IPS DF 4.7 (cell line): ENCODE measurements around the gene CST9L.
"Not testable (repeated sequence)": the region's sequence is repeated elsewhere in the genome, so short reads cannot be mapped to it uniquely, and the experiment has no call there.

Source experiments
- DNase-seq: peaks from one replicate; pipeline ENCODE4 v3.0.0-alpha.2; 2013; ENCODE audit warnings: low spot score; ENCODE audit errors: extremely low read depth

CST9L gene

DNA sequence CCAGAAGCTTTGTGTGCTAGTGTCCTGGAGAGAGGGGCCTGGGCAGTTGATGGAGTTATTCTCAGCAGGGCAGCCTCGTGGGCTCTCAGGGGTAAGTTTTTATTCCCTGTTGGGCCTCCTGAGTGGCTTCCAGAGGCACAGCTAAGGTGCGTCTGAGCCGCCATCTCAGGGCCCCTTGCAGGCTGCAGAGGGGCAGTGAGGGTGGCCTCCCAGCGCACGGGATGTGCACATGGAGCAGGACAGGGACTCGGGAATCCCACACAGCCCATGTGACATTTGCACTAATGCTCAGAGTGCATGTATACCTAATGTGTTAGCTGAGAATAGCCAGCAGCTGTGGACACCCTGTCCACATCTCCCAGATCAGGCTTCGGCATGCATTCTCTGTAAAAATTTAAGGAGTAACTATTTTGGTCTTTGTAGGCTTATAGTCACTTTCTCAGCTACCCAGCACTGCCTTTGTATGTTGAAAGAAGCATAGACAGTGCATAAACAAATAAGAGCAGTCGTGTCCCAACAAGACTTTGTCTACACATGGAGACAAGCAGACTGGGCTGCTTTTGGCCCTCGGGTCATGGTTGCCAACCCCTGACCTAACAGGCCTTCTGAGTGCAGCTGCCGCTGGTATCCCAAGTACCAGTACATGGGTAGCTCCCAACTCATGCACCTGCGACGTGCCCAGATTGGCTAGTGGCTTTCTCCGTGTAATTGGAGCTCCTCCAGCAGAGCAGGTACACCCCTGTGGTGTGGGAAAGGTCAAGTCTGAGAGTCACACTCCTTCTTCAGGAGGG, 18.6 kb upstream of the CST9L start:
- DNase-seq, result no peak

DNA sequence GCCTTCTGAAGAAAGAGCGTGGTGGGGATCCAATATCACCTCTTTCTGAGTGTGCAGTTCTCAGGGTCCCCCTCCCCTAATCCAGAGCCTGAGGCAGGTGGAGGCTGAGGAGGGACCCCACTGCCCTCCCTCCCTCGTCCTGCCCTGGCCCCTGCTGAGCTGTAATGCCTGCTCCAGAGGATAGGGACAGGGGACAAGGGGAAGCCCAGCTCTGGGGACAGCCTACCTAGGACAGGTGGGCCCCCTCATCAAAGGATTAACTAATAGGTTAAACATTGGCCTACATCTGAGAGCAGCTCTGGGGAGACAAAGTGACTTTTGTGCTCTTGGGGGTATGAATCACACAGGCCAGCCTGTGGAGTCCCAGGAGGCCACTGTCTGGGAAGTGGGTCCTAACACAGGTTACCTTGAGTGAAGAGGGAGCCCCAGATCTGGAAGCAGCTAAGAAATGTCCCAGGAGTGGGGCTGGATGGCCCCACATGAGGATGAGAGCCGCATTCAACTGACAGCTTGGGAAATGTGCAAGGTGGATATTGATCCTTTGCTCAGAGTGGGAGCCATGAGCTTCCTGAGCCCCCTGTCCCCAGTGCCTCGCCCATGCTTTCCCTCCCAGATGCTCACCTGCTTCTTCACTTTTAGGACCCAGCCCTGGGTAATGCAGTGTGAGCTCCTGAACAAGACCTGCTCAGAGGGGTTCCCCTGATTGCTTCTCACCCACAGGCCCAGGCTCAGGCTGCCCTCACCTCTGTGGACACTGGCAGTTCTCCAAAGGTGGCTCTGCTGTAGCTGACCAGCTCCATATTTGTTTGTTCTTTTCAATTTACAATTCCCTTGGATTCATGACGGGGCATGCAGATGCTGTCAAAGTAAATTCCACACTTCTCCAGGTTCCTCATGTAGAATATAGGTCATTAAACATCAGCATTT, 17.8 kb upstream of the CST9L start:
- DNase-seq, result no peak

- no peak for DNase-seq
Measured at GRCh38 chr20:23585449-23585807, 17.1 kb upstream of the CST9L start.

- no peak for DNase-seq
Measured at GRCh38 chr20:23584434-23585199, 16.3 kb upstream of the CST9L start.

- no peak for DNase-seq
Measured at GRCh38 chr20:23583526-23583925, 15.2 kb upstream of the CST9L start.

DNA sequence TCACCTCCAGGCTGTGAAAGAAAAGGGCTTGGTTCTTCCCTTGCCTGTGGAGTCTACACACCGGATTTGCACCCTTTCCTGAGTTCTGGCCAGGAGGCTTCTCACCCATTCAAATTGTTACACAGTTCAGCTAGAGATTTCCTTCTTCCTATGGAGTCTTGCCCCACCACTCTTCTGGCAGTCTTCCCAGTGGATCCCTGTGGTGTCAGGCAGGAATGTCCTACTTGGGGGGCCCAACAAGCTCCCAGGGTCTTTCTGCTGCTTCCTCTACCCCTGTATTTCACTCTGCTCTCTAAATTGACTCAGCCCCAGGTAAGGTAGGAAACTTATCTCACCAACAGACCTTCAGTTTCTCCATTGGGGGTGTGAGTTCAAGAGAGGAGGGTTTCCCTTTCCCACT, 14.0 kb upstream of the CST9L start:
- DNase-seq, result no peak

DNA sequence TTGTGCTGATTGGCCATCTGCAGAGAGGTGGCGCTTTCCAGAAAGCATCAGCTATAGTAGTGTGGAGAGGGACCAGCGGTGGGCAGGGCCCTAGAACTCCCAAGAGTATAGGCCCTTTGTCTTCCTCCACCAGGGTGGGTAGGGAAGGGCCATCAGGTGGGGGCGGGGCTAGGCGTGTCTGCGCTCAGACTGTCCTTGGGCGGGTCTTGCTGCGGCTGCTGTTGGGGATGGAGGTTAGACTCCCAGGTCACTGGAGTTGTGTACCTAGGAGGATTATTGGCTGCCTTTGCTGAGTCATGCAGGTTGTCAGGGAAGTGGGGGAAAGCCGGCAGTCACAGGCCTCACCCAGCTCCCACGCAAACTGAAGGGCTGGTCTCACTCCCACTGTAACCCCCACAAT, 13.5 kb upstream of the CST9L start:
- DNase-seq, result not testable (repeated sequence)

DNA sequence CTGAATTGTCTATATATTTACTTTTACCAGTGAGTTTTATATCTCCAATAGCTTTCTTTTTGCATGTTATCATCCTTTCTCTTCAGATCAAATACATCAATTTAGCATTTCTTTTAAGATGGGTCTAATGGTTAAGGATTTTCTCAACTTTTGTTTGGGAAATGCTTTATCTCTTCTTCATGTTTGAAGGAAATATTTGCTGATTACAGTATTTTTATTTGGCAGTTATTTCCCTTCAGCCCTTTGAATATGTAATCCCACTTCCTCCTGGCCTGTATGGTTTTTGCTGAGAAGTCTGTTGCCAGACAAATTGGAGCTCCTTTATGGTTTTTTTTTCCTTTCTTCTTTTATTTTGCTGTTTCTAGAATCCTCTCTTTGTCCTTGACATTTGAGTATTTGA, 6.7 kb upstream of the CST9L start:
- no peak for DNase-seq

DNA sequence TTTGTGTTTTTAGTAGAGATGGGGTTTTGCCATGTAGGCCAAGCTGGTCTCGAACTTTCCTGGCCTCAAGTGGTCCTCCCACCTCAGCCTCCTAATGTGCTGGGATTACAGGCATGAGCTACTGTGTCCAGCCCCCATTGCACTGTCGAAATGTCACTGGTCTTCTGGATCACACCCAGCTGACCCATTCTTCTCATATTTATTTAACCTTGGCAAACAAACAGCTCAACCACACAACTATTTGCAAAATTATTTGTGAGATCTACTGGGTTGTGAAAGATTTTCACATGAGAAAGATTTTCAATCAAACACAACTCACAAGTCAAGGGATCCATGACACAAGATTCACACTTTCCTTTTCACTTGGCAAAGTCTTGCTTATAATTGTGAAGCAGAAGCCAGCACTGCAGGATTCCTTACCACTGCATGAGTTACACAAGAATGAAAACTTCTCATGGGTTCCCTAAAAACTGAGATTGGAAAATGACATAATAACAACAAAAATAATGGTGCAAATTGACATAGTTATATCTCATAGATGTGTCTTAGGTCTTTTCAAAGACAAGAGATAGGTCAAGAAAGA, 2.0 kb upstream of the CST9L start:
- no peak for DNase-seq

GRCh38 chr20:23569570-23569969, 1.3 kb upstream of the CST9L start:
- DNase-seq, result no peak

GRCh38 chr20:23568971-23569330, 667 bp upstream of the CST9L start:
- no peak for DNase-seq

GRCh38 chr20:23566199-23566932, 1.9 kb downstream of the CST9L start:
- no peak for DNase-seq

DNA sequence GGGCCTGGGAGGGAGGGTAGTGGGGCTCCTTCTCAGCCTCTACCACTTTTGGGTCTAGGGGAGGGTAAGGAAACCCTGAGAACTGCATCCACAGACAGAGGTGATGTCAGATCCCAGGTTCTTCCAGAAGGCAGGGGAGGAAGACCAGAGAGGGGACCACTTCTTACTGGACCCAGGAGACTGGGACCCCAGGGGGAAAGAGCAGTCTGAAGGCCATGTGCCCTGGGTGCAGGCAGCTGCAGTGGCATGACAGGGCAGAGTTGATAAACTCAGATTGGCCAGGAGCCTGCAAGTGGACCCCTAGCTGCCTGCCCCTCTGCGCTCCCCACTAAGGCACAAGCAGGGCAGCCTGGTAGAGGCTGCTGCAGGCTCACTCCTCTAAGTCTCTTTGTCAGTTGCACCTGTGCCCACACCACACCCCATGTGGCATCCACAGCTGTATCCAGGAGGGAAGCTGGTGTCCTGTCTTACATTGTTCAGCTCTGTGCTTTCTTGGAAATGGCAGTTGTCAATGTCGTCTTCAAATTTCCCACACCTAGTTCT, 2.7 kb downstream of the CST9L start:
- no peak for DNase-seq

GRCh38 chr20:23564927-23565326, 3.4 kb downstream of the CST9L start:
- no peak for DNase-seq

DNA sequence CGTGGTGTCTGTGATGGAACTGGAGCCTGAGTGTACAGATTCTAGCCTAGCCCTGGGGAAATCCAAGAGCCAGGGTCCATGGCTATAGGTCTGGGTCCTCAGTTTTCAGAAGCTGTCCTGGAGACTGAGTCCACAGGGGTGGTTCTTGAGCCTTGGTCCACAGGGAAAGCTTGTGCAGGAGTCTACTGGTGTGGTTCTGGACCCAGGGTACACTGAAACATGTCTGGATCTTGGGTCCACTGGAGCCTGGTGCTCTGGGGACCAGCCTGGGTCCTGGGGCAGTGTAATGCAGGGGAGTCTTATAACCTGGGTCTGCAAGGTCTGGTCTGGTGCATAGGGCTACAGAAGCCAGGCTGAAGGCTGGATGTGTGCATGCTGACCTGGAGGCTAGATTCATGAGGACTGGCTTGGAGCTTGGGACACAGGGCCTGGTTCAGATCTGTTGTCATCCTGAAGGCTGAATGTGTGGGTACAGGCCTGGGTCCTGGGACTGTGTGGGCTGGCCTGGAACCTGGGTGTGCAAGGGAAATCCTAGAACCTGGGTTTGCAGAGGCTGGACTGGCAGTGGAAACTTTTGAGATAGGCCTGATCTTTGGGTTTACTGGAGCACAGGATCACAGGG, 5.5 kb downstream of the CST9L start:
- DNase-seq, result no peak

DNA sequence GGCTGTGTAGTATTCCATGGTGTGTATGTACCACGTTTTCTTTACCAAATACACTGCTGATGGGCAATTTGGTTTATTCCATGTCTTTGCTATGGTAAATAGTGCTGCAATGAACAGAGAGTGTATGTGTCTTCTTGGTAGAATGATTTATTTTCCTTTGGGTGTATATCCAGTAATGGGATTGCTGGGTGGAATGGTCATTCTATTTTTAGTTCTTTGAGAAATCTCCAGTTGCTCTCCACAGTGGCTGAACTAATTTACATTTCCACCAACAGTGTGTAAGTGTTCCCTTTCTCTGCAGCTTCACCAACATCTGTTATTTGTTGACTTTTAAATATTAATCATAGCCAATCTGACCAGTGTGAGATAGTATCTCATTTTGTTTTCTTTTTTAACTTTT, 13.9 kb downstream of the CST9L start:
- no peak for DNase-seq

DNA sequence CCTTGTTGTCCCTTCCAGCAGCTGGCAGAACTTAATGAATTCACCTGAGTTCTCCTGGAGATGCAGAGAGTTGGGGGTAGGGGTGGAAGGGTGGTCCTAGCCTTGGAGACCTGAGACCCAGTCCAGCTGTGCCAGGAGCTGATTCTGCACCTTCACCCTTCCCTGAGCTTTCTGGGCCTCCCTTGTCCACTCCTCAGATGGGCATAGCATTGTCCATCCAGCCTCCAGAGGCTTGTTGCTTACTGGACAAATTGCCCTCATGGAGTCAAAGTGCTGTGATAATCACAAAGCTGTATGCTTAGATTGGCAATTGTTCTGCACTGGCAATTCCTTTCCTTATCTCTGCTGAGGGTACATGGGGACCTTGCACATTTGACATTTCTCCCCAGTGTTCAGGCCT, 16.5 kb downstream of the CST9L start:
- no peak for DNase-seq

DNA sequence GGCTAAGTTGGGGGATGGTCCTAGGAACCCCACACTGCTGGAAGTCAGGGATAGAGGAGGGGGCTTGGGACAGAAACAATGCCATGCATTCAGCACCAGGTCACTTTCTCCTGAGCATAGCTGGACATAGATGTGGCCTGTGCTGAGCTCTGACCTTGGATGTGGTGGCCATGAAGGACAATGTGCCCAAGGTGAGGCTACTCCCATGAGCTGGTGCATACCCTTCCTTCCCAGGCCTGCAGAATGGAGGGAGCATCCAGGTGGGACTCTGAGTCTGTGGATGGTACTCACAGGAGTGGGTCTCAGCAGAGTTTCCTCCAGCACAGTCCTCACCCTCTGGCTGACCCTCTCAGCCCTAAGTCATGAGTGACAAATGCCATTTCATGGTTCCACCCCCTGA, 16.9 kb downstream of the CST9L start:
- no peak for DNase-seq

GRCh38 chr20:23550227-23550626, 18.1 kb downstream of the CST9L start:
- no peak for DNase-seq

DNA sequence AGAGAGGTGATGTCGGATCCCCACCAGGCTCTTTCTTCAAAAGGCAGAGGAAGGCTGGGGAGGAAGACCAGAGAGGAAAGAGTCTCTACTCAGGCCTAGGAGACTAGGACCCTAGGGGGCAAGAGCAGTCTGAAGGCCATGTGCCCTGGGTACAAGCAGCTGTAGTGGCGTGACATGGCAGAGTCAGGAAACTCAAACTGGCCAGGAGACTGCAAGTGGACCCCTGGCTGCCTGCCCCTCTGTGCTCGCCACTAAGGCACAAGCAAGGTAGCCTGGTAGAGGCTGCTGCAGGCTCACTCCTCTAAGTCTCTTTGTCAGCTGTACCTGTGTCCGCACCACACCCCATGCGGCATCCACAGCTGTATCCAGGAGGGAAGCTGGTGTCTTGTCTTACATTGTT, 19.9 kb downstream of the CST9L start:
- DNase-seq, result no peak
